Astrocyte of the hippocampus (primary cell): ENCODE measurements around the gene RHEB.

Experiments used
- DNase-seq: peaks from one replicate; pipeline ENCODE4 v3.0.0; 2011; ENCODE audit warnings: low read depth, low spot score

Gene RHEB

GRCh38 chr7:151431768-151432311 is 87.9 kb downstream of the RHEB start:
- DNase-seq = no peak

GRCh38 chr7:151431281-151431767 is 88.4 kb downstream of the RHEB start:
- DNase-seq = no peak

- DNase-seq = no peak
Observed at GRCh38 chr7:151430391-151431205, 89.1 kb downstream of the RHEB start.

- DNase-seq = peak; percentile 73
Observed at GRCh38 chr7:151429560-151430331, 89.9 kb downstream of the RHEB start.

- DNase-seq = no peak
Observed at GRCh38 chr7:151429237-151429559, 90.5 kb downstream of the RHEB start.

GRCh38 chr7:151428378-151429236 is 91.1 kb downstream of the RHEB start:
- DNase-seq = peak; percentile 99

GRCh38 chr7:151427705-151428377 is 91.9 kb downstream of the RHEB start:
- no peak for DNase-seq

GRCh38 chr7:151426904-151427704 is 92.6 kb downstream of the RHEB start:
- peak; percentile 48 for DNase-seq

- DNase-seq = peak; percentile 99
Observed at GRCh38 chr7:151426441-151426903, 93.2 kb downstream of the RHEB start.

- peak; percentile 80 for DNase-seq
Observed at GRCh38 chr7:151425670-151426440, 93.8 kb downstream of the RHEB start.

GRCh38 chr7:151424799-151425198 is 94.9 kb downstream of the RHEB start:
- DNase-seq = peak; percentile 72

GRCh38 chr7:151423936-151424335 is 95.8 kb downstream of the RHEB start:
- DNase-seq = no peak

- peak; percentile 64 for DNase-seq
Observed at GRCh38 chr7:151423226-151423625, 96.5 kb downstream of the RHEB start.

GRCh38 chr7:151422212-151422611 is 97.5 kb downstream of the RHEB start:
- DNase-seq = no peak

- peak; percentile 64 for DNase-seq
Observed at GRCh38 chr7:151420144-151420543, 99.6 kb downstream of the RHEB start.

GRCh38 chr7:151416941-151417315 is 102.8 kb downstream of the RHEB start:
- DNase-seq = no peak

- no peak for DNase-seq
Observed at GRCh38 chr7:151416112-151416940, 103.4 kb downstream of the RHEB start.
